Uterus (tissue), 4 donors: ENCODE results near the gene MMP7. TPM values are rescaled to one million over a fixed set of nuclear protein-coding genes. Genes with fewer than 3 reads are reported as not detected.

Experiments
- DNase-seq, 2 donors: peaks; one replicate each; pipeline ENCODE4 v3.0.0-alpha.2; 2019 to 2020
- H3K27ac ChIP-seq, 2 donors: fragments of 200-600 bp; sonication (generic); 1 replicate in 1 of 2; 2 replicates in 1 of 2; pipeline ENCODE4 v1.5.1; 2016 to 2018
- H3K27me3 ChIP-seq, 2 donors: fragments of 200-600 bp; sonication (generic); one replicate each; pipeline ENCODE4 v1.5.1; 2018 to 2019; ENCODE audit warnings: control low read depth in 1 of 2
- H3K36me3 ChIP-seq, 2 donors: fragments of 200-600 bp; sonication (generic); one replicate each; pipeline ENCODE4 v1.5.1; 2019; ENCODE audit warnings: control low read depth in 1 of 2
- H3K4me1 ChIP-seq, 2 donors: fragments of 200-600 bp; sonication (generic); one replicate each; pipeline ENCODE4 v1.5.1; 2018 to 2019; ENCODE audit warnings: control low read depth in 1 of 2
- H3K4me3 ChIP-seq, 2 donors: fragments of 200-600 bp; sonication (generic); 1 replicate in 1 of 2; 2 replicates in 1 of 2; pipeline ENCODE4 v1.5.1; 2018 to 2019; ENCODE audit warnings: mild to moderate bottlenecking in 1 of 2
- H3K9me3 ChIP-seq, 2 donors: fragments of 200-600 bp; sonication (generic); one replicate each; pipeline ENCODE4 v1.5.1; 2019; ENCODE audit warnings: control low read depth in 1 of 2
- POLR2A ChIP-seq, 2 donors: fragments of 450-650 bp; IDR thresholded peaks; one replicate each; pipeline ENCODE4 v1.6.1; 2016; ENCODE audit warnings: antibody characterized with exemption in 2 of 2, mild to moderate bottlenecking in 1 of 2, moderate library complexity in 1 of 2
- intact Hi-C: fragments of 100-400 bp; cut with DNase I; formaldehyde crosslinking; loops from one replicate; pipeline ENCODE4 v1.15.1; 2023; ENCODE audit warnings: low total_unique reads
- total RNA-seq, 4 donors: library from RNA; depleted of rRNA in 3 of 4; stranded (reverse); fragments of >200 nt in 3 of 4; gene quantifications; one replicate each; pipeline versions ENCODE4 v1.1.0 to v1.2.4, GENCODE V29; 2014 to 2023
- TF ChIP-seq, protein P1 (sequence below), 4 experiments: fragments of 200-600 bp in 2 of 4; fragments of 450-650 bp in 2 of 4; sonication (generic) in 2 of 4; IDR thresholded peaks; one replicate each; pipeline ENCODE4 v1.5.1; 2016 to 2019; ENCODE audit warnings: antibody characterized with exemption in 4 of 4, mild to moderate bottlenecking in 2 of 4, moderate library complexity in 1 of 4
- donor health status: DM: yes; HTN: yes; CAD: no.

The MMP7 gene, protein sequence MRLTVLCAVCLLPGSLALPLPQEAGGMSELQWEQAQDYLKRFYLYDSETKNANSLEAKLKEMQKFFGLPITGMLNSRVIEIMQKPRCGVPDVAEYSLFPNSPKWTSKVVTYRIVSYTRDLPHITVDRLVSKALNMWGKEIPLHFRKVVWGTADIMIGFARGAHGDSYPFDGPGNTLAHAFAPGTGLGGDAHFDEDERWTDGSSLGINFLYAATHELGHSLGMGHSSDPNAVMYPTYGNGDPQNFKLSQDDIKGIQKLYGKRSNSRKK
- total RNA-seq, result 10 to 100 TPM in 3 of 4 donors, 1 to 10 TPM in 1; 7.2 to 40.5 (median 14.6) TPM

DNA sequence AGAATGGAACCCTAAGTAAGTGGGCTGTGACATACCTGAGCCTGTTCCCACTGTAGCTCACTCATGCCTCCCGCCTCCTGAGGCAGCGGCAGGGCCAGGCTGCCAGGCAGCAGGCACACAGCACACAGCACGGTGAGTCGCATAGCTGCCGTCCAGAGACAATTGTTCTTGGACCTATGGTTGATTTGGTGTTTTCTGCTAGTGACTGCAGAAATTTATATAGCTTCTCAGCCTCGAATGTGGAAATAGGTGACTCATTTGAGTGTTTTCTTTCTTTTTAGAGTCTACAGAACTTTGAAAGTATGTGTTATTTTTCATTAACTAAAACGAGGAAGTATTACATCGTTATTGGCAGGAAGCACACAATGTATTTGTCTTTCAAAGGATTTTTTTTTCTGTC lies at the start of gene MMP7:
TSS of gene MMP7 (minus strand) at position 190 of the 400 bp plus-strand sequence. CDS start at position 143, 47 bp downstream.
- intact Hi-C loops, result no loop called here
- H3K36me3 ChIP-seq, result no peaks in the 10 kb centered on the region
- H3K4me1 ChIP-seq, result no peaks in the 10 kb centered on the region
- no peak for TF ChIP-seq POLR2A (IDR thresholded peaks at IDR 0.05)
- TF ChIP-seq, protein P1, sequence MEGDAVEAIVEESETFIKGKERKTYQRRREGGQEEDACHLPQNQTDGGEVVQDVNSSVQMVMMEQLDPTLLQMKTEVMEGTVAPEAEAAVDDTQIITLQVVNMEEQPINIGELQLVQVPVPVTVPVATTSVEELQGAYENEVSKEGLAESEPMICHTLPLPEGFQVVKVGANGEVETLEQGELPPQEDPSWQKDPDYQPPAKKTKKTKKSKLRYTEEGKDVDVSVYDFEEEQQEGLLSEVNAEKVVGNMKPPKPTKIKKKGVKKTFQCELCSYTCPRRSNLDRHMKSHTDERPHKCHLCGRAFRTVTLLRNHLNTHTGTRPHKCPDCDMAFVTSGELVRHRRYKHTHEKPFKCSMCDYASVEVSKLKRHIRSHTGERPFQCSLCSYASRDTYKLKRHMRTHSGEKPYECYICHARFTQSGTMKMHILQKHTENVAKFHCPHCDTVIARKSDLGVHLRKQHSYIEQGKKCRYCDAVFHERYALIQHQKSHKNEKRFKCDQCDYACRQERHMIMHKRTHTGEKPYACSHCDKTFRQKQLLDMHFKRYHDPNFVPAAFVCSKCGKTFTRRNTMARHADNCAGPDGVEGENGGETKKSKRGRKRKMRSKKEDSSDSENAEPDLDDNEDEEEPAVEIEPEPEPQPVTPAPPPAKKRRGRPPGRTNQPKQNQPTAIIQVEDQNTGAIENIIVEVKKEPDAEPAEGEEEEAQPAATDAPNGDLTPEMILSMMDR (IDR thresholded peaks at IDR 0.05), result no peak
- no peak for DNase-seq
- no peaks in the 10 kb centered on the region for H3K9me3 ChIP-seq
- no peak within 1 kb of the TSS for H3K27ac ChIP-seq
- no peaks in the 10 kb centered on the region for H3K27me3 ChIP-seq
- no peak within 1 kb of the TSS for H3K4me3 ChIP-seq

DNA sequence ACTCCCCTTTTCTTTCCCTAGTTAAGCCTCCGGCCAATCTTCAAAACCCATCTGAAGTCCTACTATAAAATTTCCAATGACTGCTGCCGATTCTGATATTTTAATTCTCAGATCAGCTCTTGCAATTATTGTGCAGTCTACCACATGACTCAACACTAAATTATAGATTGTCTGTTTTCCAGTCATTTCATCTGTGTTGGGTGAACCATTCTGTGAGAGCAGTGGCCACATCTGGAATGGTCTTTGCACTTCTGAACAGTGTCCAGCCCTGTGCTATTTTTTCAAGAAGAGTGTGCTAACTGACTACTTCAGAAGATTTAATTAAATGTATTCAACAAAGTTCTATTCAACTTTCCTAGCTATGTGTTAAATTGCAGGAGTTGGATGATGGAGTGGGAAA lies 47.2 kb upstream of the MMP7 start:
- intact Hi-C loops, result no loop called here
- no peak for DNase-seq

DNA sequence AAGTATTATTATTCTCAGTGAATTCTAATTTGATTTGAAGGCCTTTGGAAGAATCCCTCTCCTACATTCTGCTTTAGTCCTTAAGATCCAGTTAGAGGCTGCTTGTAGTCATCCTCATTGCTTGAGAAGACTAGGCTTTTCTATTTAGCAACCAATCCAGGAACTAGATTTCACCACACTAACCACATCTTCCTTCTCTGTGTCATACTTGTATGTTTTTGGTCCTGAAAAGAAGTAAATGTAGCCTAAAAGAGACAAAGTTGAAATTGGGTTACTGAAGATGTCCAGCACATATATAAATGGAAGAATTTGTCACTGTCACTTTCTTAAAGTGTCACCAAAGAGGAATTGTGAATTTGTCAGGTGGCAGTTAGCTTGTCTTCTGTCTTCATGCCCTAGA lies 46.6 kb upstream of the MMP7 start:
- no peaks in the 10 kb centered on the region for H3K9me3 ChIP-seq
- H3K27me3 ChIP-seq, result no peaks in the 10 kb centered on the region
- H3K36me3 ChIP-seq, result no peaks in the 10 kb centered on the region
- H3K27ac ChIP-seq, result no peak overlapping the region
- no peak for TF ChIP-seq POLR2A (IDR thresholded peaks at IDR 0.05)
- TF ChIP-seq, protein P1 (IDR thresholded peaks at IDR 0.05), result no peak
- intact Hi-C loops, result no loop called here
- H3K4me1 ChIP-seq, result no peaks in the 10 kb centered on the region
- H3K4me3 ChIP-seq, result no peak overlapping the region
- DNase-seq, result no peak

More for the DNA sequence above, 47.2 kb upstream of the MMP7 start:
- Histone ChIP-seq H3K36me3 (no peaks in the 10 kb centered on the region), H3K4me1 (no peaks in the 10 kb centered on the region), H3K9me3 (no peaks in the 10 kb centered on the region), H3K27me3 (no peaks in the 10 kb centered on the region), H3K27ac (no peak overlapping the region), H3K4me3 (no peak overlapping the region)
- TF ChIP-seq, protein P1 (IDR thresholded peaks at IDR 0.05), result no peak
- TF ChIP-seq POLR2A (IDR thresholded peaks at IDR 0.05), result no peak

DNA sequence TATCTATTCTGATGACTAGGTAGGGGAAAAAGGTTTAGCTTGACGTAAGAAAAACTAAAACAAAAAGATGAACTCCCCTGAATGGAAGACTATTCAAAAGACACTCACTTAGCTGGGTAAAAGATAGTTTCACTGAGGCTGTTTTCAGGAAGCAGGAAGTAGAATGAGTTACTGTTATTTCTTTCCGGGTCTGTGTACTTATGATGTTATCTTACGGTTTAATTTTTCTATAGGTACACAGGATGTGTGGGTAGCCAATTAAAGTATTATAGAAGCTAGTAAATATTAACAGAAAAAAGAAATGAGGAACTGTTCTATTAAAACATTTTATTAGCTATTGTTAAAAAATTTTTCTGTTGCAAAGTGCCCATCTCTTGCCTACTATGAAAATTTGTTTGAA lies 45.8 kb upstream of the MMP7 start:
- Histone ChIP-seq H3K27me3 (no peaks in the 10 kb centered on the region), H3K9me3 (no peaks in the 10 kb centered on the region), H3K4me1 (no peaks in the 10 kb centered on the region), H3K4me3 (no peak overlapping the region), H3K36me3 (no peaks in the 10 kb centered on the region), H3K27ac (no peak overlapping the region)
- TF ChIP-seq POLR2A (IDR thresholded peaks at IDR 0.05), result no peak
- TF ChIP-seq, protein P1 (IDR thresholded peaks at IDR 0.05), result no peak
- DNase-seq, result no peak
- intact Hi-C loops, result no loop called here

DNA sequence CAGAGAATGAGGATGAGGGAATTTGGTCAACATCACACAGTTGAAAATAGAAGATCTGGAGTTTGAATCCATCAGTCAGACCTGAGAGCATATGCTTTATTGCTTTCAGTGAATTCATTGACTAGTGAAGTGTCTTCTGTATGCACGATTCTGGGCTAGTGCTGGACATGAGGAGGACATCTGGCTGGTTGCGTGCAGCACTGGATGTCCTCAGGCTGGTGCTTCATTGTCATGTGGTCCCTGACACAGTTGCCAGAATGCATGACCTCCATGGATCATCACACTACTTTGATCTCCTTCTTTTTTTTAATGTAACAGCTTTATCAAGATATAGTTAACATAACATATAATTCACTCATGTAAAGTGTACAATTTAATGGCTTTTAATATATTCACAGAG lies 44.5 kb upstream of the MMP7 start:
- Histone ChIP-seq H3K27me3 (no peaks in the 10 kb centered on the region), H3K4me1 (no peaks in the 10 kb centered on the region), H3K4me3 (no peak overlapping the region), H3K9me3 (no peaks in the 10 kb centered on the region), H3K36me3 (no peaks in the 10 kb centered on the region), H3K27ac (no peak overlapping the region)
- intact Hi-C loops, result no loop called here
- DNase-seq, result no peak
- TF ChIP-seq, protein P1 (IDR thresholded peaks at IDR 0.05), result no peak
- TF ChIP-seq POLR2A (IDR thresholded peaks at IDR 0.05), result no peak
